ENCODE results near the gene BDKRB2.

- TF ChIP-seq POLR2A (IDR thresholded peaks at IDR 0.05): no peak
- TF ChIP-seq CTCF (IDR thresholded peaks at IDR 0.05): no peak
Observed at GRCh38 chr14:96264853-96265252, 60.2 kb downstream of the BDKRB2 start.

Data from ovary (tissue), 3 donors.